Neural cell (in vitro differentiated cells): ENCODE data around the gene ENPP5. TPM values are rescaled to one million over a fixed set of nuclear protein-coding genes. Genes with fewer than 3 reads are reported as not detected.

Source experiments
- H2AFZ ChIP-seq: fragments of 200-600, 300-800 bp; sonication (generic), shearing (Covaris generic); 2 replicates; pipeline ENCODE4 v1.6.0; 2014; ENCODE audit warnings: low read depth, mild to moderate bottlenecking, antibody characterized with exemption, low read length, moderate library complexity
- H3F3A ChIP-seq: fragments of 200-600 bp; shearing (Covaris generic); 2 replicates; pipeline ENCODE4 v1.6.1; 2016; ENCODE audit warnings: mild to moderate bottlenecking, moderate library complexity, mixed read lengths, antibody characterized with exemption, low read length; ENCODE audit not compliant: insufficient read depth, poor library complexity, severe bottlenecking
- H3K27ac ChIP-seq: fragments of 200-600, 300-800 bp; sonication (generic), shearing (Covaris generic); 2 replicates; pipeline ENCODE4 v1.5.1; 2014; ENCODE audit warnings: mild to moderate bottlenecking, low read length, moderate library complexity
- H3K27me3 ChIP-seq: fragments of 300-800, 200-600 bp; sonication (generic), shearing (Covaris generic); 2 replicates; pipeline ENCODE4 v1.6.0; 2014; ENCODE audit warnings: mild to moderate bottlenecking, low read depth, low read length, moderate library complexity; ENCODE audit not compliant: insufficient read depth
- H3K36me3 ChIP-seq: fragments of 300-800, 200-600 bp; sonication (generic), shearing (Covaris generic); 2 replicates; pipeline ENCODE4 v1.5.1; 2014; ENCODE audit warnings: mild to moderate bottlenecking, antibody characterized with exemption, low read length, moderate library complexity; ENCODE audit not compliant: insufficient read depth
- H3K4me2 ChIP-seq: fragments of 300-800, 200-600 bp; sonication (generic), shearing (Covaris generic); 2 replicates; pipeline ENCODE4 v1.6.0; 2014; ENCODE audit warnings: mild to moderate bottlenecking, low read length
- H3K4me3 ChIP-seq: fragments of 300-800, 200-600 bp; sonication (generic), shearing (Covaris generic); 2 replicates; pipeline ENCODE4 v1.5.1; 2014; ENCODE audit warnings: mild to moderate bottlenecking, low read length, moderate library complexity
- H3K79me2 ChIP-seq: fragments of 200-600 bp; shearing (Covaris generic); replicated peaks from 2 replicates; pipeline ENCODE4 v1.6.0; 2014; ENCODE audit warnings: mild to moderate bottlenecking, low read length, moderate library complexity; ENCODE audit not compliant: insufficient read depth
- H3K9ac ChIP-seq: fragments of 300-800, 200-600 bp; sonication (generic), shearing (Covaris generic); 2 replicates; pipeline ENCODE4 v1.6.1; 2016; ENCODE audit warnings: mild to moderate bottlenecking, low read length, mixed read lengths
- H3K9me2 ChIP-seq: fragments of 200-600 bp; shearing (Covaris generic); 2 replicates; pipeline ENCODE4 v1.6.1; 2016; ENCODE audit warnings: mild to moderate bottlenecking, low read length, mixed read lengths; ENCODE audit not compliant: insufficient read depth
- H3K9me3 ChIP-seq: fragments of 200-600, 300-800 bp; sonication (generic), shearing (Covaris generic); 2 replicates; pipeline ENCODE4 v1.6.1; 2016; ENCODE audit warnings: mild to moderate bottlenecking, mixed run types, low read length, moderate library complexity, mixed read lengths
- H4K20me1 ChIP-seq: fragments of 200-600 bp; shearing (Covaris generic); 2 replicates; pipeline ENCODE4 v1.6.1; 2016; ENCODE audit warnings: mild to moderate bottlenecking, mixed run types; ENCODE audit not compliant: insufficient read depth
- CTCF ChIP-seq: fragments of 450-650 bp; IDR thresholded peaks from 2 replicates; pipeline ENCODE4 v1.5.1; 2014; ENCODE audit warnings: antibody characterized with exemption, mild to moderate bottlenecking, moderate library complexity; ENCODE audit not compliant: poor library complexity, severe bottlenecking
- EP300 ChIP-seq: fragments of 450-650 bp; conservative IDR thresholded peaks from 2 replicates; pipeline ENCODE4 v1.6.1; 2014; ENCODE audit warnings: antibody characterized with exemption, mild to moderate bottlenecking, moderate library complexity; ENCODE audit not compliant: poor library complexity, severe bottlenecking
- EZH2 ChIP-seq: fragments of 200-600, 300-800 bp; shearing (Covaris generic), sonication (generic); IDR thresholded peaks from 2 replicates; pipeline ENCODE4 v1.6.1; 2014; ENCODE audit warnings: antibody characterized with exemption, low read length, borderline replicate concordance, mild to moderate bottlenecking; ENCODE audit not compliant: insufficient read depth, poor library complexity, severe bottlenecking
- MXI1 ChIP-seq: fragments of 450-650 bp; conservative IDR thresholded peaks from 2 replicates; pipeline ENCODE4 v1.6.1; 2014; ENCODE audit warnings: antibody characterized with exemption, mild to moderate bottlenecking; ENCODE audit not compliant: poor library complexity, severe bottlenecking
- POLR2AphosphoS5 ChIP-seq: IDR thresholded peaks from 2 replicates; pipeline ENCODE4 v1.6.1; 2012
- RAD21 ChIP-seq: fragments of 450-650 bp; conservative IDR thresholded peaks from 2 replicates; pipeline ENCODE4 v1.6.1; 2014; ENCODE audit warnings: antibody characterized with exemption, mild to moderate bottlenecking, moderate library complexity
- SMC3 ChIP-seq: fragments of 450-650 bp; conservative IDR thresholded peaks from 2 replicates; pipeline ENCODE4 v1.6.1; 2014; ENCODE audit warnings: antibody characterized with exemption, mild to moderate bottlenecking, moderate library complexity; ENCODE audit not compliant: poor library complexity
- TAF1 ChIP-seq: IDR thresholded peaks from 2 replicates; pipeline ENCODE4 v1.6.1; 2012; ENCODE audit warnings: low read depth
- polyA plus RNA-seq: library from polyadenylated mRNA; depleted of rRNA; stranded (reverse); fragments of >200 nt; gene quantifications from 2 replicates; pipeline ENCODE4 v1.2.3, GENCODE V29; 2014
- TF ChIP-seq, protein P1 (sequence below): IDR thresholded peaks from 2 replicates; pipeline ENCODE4 v1.6.1; 2012; ENCODE audit warnings: borderline replicate concordance

ENPP5 gene
- polyA plus RNA-seq, 1 donor from 2014 or later = 1.1 TPM

GRCh38 chr6:46115634-46116033 lies 55.1 kb downstream of the ENPP5 start:
- Histone ChIP-seq H2AFZ (no peak overlapping the region), H3K4me2 (no peak overlapping the region), H3K9ac (no peak overlapping the region), H3K79me2 (no peaks in the 10 kb centered on the region), H3K9me3 (no peaks in the 10 kb centered on the region), H3K27me3 (no peaks in the 10 kb centered on the region), H3K9me2 (no peaks in the 10 kb centered on the region), H3K4me3 (no peak overlapping the region), H4K20me1 (no peaks in the 10 kb centered on the region), H3F3A (no peaks in the 10 kb centered on the region), H3K27ac (no peak overlapping the region), H3K36me3 (no peaks in the 10 kb centered on the region)
- TF ChIP-seq EP300 = no peak
- TF ChIP-seq POLR2AphosphoS5 = no peak
- TF ChIP-seq SMC3 = no peak
- no peak for TF ChIP-seq RAD21
- no peak for TF ChIP-seq EZH2
- no peak for TF ChIP-seq MXI1
- TF ChIP-seq, protein P1, sequence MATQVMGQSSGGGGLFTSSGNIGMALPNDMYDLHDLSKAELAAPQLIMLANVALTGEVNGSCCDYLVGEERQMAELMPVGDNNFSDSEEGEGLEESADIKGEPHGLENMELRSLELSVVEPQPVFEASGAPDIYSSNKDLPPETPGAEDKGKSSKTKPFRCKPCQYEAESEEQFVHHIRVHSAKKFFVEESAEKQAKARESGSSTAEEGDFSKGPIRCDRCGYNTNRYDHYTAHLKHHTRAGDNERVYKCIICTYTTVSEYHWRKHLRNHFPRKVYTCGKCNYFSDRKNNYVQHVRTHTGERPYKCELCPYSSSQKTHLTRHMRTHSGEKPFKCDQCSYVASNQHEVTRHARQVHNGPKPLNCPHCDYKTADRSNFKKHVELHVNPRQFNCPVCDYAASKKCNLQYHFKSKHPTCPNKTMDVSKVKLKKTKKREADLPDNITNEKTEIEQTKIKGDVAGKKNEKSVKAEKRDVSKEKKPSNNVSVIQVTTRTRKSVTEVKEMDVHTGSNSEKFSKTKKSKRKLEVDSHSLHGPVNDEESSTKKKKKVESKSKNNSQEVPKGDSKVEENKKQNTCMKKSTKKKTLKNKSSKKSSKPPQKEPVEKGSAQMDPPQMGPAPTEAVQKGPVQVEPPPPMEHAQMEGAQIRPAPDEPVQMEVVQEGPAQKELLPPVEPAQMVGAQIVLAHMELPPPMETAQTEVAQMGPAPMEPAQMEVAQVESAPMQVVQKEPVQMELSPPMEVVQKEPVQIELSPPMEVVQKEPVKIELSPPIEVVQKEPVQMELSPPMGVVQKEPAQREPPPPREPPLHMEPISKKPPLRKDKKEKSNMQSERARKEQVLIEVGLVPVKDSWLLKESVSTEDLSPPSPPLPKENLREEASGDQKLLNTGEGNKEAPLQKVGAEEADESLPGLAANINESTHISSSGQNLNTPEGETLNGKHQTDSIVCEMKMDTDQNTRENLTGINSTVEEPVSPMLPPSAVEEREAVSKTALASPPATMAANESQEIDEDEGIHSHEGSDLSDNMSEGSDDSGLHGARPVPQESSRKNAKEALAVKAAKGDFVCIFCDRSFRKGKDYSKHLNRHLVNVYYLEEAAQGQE = no peak
- no peak for TF ChIP-seq CTCF
- no peak for TF ChIP-seq TAF1

- Histone ChIP-seq H3K9me2 (no peaks in the 10 kb centered on the region), H3F3A (no peaks in the 10 kb centered on the region), H3K27ac (no peak overlapping the region), H3K79me2 (no peaks in the 10 kb centered on the region), H3K4me3 (no peak overlapping the region), H2AFZ (no peak overlapping the region), H3K4me2 (no peak overlapping the region), H3K36me3 (no peaks in the 10 kb centered on the region), H4K20me1 (no peaks in the 10 kb centered on the region), H3K9ac (no peak overlapping the region), H3K9me3 (no peaks in the 10 kb centered on the region), H3K27me3 (no peaks in the 10 kb centered on the region)
- TF ChIP-seq EP300 (no peak), POLR2AphosphoS5 (no peak), MXI1 (no peak), RAD21 (no peak), SMC3 (no peak), EZH2 (no peak), TAF1 (no peak), CTCF (no peak)
- TF ChIP-seq, protein P1 = no peak
Observed at GRCh38 chr6:46113370-46113769, 57.4 kb downstream of the ENPP5 start.
